PFSK-1 (cell line): ENCODE results near the gene NOL9.

Source experiments
- FOXP2 ChIP-seq: optimal IDR thresholded peaks from 2 replicates; pipeline ENCODE3; 2011; ENCODE audit warnings: borderline replicate concordance, control low read depth, inconsistent platforms; ENCODE audit not compliant: insufficient read depth; ENCODE audit errors: extremely low read length, extremely low read depth
- POLR2AphosphoS5 ChIP-seq: IDR thresholded peaks from 2 replicates; pipeline ENCODE4 v1.6.1; 2012; ENCODE audit warnings: low read depth, mild to moderate bottlenecking, control low read depth, low read length, moderate library complexity
- REST ChIP-seq, 2 experiments: IDR thresholded peaks; 2 replicates each; pipeline versions ENCODE4 v1.6.1 to v1.8.0; 2011 to 2012; ENCODE audit warnings: low read depth in 2 of 2, low read length in 2 of 2, control low read depth in 1 of 2, inconsistent platforms in 1 of 2, mild to moderate bottlenecking in 1 of 2, moderate library complexity in 1 of 2; ENCODE audit not compliant: insufficient read depth in 1 of 2
- SIN3A ChIP-seq: IDR thresholded peaks from 2 replicates; pipeline ENCODE4 v1.6.1; 2012; ENCODE audit warnings: mild to moderate bottlenecking, low read length, moderate library complexity, borderline replicate concordance; ENCODE audit not compliant: insufficient read depth
- TAF1 ChIP-seq: IDR thresholded peaks from 2 replicates; pipeline ENCODE4 v1.6.1; 2012; ENCODE audit warnings: low read length, control low read depth, borderline replicate concordance; ENCODE audit not compliant: insufficient read depth

Gene NOL9

GRCh38 chr1:6547301-6547700 is 7.0 kb downstream of the NOL9 start:
- TF ChIP-seq REST (IDR thresholded peaks at IDR 0.05; ENCODE audit: insufficient read depth in 1 of 2, low read depth in 2 of 2, low read length in 2 of 2) (no peak), FOXP2 (no peak), SIN3A (no peak), POLR2AphosphoS5 (no peak), TAF1 (no peak)

DNA sequence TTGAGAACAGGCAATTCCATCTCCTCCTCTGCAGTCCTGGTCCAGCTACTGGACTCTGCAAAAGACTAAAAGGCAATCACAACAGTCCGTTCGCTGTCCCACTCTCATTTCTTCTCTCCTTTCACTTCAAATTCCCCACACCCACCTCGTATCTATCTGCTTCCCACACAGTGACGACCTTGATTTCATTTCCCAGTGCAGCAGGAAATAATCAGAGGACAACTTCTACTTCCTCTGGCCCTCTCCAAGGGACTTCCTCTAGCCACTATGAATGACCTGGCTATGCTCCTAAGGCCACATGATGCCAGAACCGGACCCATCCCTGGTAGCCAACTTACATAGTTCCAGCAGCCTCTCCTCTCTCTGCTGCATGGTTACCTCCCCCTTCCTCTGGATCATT is 8.0 kb downstream of the NOL9 start:
- TF ChIP-seq SIN3A: no peak
- TF ChIP-seq POLR2AphosphoS5: no peak; the same call in 1 of the 2 replicates
- no peak for TF ChIP-seq REST (IDR thresholded peaks at IDR 0.05; ENCODE audit: insufficient read depth in 1 of 2, low read depth in 2 of 2, low read length in 2 of 2)
- TF ChIP-seq FOXP2: no peak
- no peak for TF ChIP-seq TAF1

DNA sequence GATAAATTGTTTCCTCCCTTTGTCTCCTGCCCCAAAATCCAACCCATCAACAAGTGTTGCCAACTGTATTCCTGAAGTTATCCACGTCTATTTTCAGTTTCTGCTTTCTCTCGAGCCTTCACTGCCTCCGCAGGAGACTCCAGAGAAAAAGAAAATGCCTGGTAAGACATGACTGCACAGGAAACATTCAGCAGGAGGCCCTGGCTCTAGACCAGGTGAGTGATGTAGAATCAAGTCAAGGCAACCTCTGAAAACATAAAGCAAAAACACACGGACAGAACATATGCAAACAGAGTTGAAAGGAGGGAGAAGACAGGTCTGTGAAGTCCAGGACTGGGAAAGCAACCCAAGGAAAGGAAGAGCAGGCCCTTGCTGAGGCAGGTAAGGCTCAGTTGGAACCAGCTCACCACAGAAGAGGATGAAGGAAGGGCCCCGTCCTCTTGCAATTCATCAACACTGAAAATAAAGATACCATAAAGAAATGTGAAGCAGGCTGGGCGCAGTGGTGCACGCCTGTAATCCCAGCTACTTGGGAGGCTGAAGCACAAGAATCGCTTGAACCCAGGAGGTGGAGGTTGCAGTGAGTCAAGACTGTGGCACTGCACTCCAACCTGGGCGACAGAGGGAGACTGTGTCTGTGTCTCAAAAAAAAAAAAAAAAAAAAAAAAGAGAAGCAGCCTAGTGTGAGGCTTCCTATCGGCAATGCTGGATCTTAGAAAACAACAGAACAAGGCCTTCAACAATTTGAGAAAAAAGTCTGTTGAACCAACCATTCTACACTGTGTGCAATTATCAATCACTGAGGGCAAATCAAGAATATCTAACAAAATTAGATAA is 8.8 kb downstream of the NOL9 start:
- TF ChIP-seq POLR2AphosphoS5 (no peak), REST (IDR thresholded peaks at IDR 0.05; ENCODE audit: insufficient read depth in 1 of 2, low read depth in 2 of 2, low read length in 2 of 2) (no peak), FOXP2 (no peak), TAF1 (no peak), SIN3A (no peak)

- TF ChIP-seq REST (IDR thresholded peaks at IDR 0.05; ENCODE audit: insufficient read depth in 1 of 2, low read depth in 2 of 2, low read length in 2 of 2) (no peak), FOXP2 (no peak), TAF1 (no peak), POLR2AphosphoS5 (no peak), SIN3A (no peak)
Observed at GRCh38 chr1:6544831-6545230, 9.5 kb downstream of the NOL9 start.

DNA sequence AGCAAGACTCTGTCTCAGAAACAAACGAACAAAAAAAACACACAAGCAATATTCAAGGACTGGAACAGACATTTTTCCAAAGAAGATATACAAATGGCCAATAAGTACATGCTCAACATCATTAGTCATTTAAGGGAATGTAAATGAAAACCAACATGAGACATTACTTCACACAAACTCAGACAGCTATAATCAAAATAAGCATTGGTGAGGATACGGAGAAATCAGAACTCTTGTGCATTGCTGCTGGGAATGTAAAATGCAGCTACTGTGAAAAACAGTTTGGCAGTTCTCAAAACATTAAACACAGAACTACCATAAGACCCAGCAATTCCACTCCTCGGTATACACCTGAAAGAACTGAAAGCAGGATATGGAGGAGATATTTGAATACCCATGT is 15.4 kb downstream of the NOL9 start:
- TF ChIP-seq POLR2AphosphoS5 (no peak), SIN3A (no peak), TAF1 (no peak), FOXP2 (no peak), REST (IDR thresholded peaks at IDR 0.05; ENCODE audit: insufficient read depth in 1 of 2, low read depth in 2 of 2, low read length in 2 of 2) (no peak)
